ENCODE data around the gene DDX39B.

DNA sequence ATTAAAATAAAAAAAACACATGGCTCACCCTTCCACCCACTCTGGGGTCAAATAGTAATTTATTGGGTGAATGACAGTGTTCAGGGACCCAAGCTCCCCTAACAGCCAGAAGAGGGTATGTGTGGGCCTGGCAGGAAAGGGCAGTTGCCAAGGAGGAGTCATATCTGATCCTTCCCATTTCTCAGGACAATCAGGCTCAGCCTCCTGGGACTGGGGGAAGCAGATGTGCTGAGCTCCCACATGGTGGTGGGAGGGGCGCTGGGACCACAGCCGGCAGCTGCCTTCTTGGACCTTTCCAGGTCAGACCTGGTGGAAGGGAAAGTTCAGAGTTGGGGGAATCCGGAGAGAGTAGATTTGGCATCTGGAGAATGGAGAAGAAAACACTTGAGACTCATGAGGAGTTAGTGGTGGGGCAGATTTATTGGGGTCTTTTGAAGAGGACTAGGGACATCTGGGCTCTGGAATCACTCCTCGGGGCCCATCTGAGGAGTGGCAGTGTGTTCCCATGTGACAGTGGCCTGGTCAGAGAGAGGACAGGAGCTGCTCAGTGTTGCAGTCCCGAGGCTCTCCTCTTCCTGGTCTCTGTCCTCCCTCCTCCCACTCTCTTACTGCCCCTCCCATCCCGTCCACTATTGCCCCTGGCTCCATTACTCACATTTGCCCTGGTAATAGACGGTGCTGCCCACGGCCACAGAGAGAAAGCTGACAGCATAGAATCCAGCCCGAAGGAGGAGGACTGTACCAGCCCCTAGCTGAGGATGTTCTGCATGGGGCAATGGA is 47.3 kb upstream of the DDX39B start:
- TF ChIP-seq CTCF (IDR thresholded peaks at IDR 0.05): no peak
- TF ChIP-seq ZFX (IDR thresholded peaks at IDR 0.05; ENCODE audit: borderline replicate concordance): no peak
